IMR-90 (cell line): ENCODE data around the gene ZNF644. TPM values are rescaled to one million over a fixed set of nuclear protein-coding genes. Genes with fewer than 3 reads are reported as not detected.

Experiments used
- ATAC-seq: fragments of 200-7000 bp; cut with Tn5 transposase; 2 replicates; pipeline ENCODE4 v1.9.1; 2020; ENCODE audit warnings: low read depth, mild to moderate bottlenecking, moderate library complexity
- BruUV-seq: library from RNA; stranded (reverse); fragments of 400-500 nt; replicated peaks from 2 replicates; lab custom pipeline; 2021; lab: Mats Ljungman, UMichigan
- CTCF ChIA-PET: fragments of 300-600 bp; formaldehyde crosslinking; extraction: SDS; loops from one replicate; lab custom pipeline; 2021; ENCODE audit warnings: antibody characterized with exemption; lab: Yijun Ruan, JAX
- POLR2A ChIA-PET: fragments of 300-600 bp; sonication (Branson Sonifier 250); formaldehyde crosslinking; loops from one replicate; lab custom pipeline; 2022; ENCODE audit warnings: antibody characterized with exemption; ENCODE audit not compliant: unreplicated experiment; lab: Charles Lee
- DNase-seq: peaks from one replicate; pipeline ENCODE4 v3.0.0; 2013
- H2AFZ ChIP-seq: replicated peaks from 2 replicates; pipeline ENCODE3; 2013; ENCODE audit warnings: low read length, mild to moderate bottlenecking; ENCODE audit not compliant: poor library complexity
- H2AK5ac ChIP-seq: 2 replicates; pipeline ENCODE4 v1.6.1; 2013; ENCODE audit warnings: low read depth, low read length, inconsistent platforms
- H2AK9ac ChIP-seq: replicated peaks from 2 replicates; pipeline ENCODE3; 2013; ENCODE audit warnings: mild to moderate bottlenecking, low read depth, low read length, moderate library complexity; ENCODE audit not compliant: poor library complexity
- H2BK120ac ChIP-seq: 2 replicates; pipeline ENCODE4 v1.6.1; 2013; ENCODE audit warnings: low read depth, low read length, inconsistent platforms
- H2BK15ac ChIP-seq: 3 replicates; pipeline ENCODE4 v1.6.1; 2013; ENCODE audit warnings: low read depth, low read length, inconsistent platforms
- H2BK20ac ChIP-seq: 2 replicates; pipeline ENCODE4 v1.6.1; 2013; ENCODE audit warnings: low read depth, mild to moderate bottlenecking, inconsistent platforms, low read length, moderate library complexity
- H2BK5ac ChIP-seq: 2 replicates; pipeline ENCODE4 v1.6.1; 2013; ENCODE audit warnings: mild to moderate bottlenecking, low read depth, low read length, inconsistent platforms; ENCODE audit not compliant: poor library complexity, severe bottlenecking
- H3K14ac ChIP-seq: replicated peaks from 2 replicates; pipeline ENCODE4 v1.6.1; 2013; ENCODE audit warnings: low read depth, low read length, inconsistent platforms
- H3K18ac ChIP-seq: 2 replicates; pipeline ENCODE4 v1.6.1; 2013; ENCODE audit warnings: low read depth, low read length, control low read depth
- H3K23ac ChIP-seq: 2 replicates; pipeline ENCODE4 v1.6.1; 2013; ENCODE audit warnings: low read depth, low read length, inconsistent platforms
- H3K27ac ChIP-seq: 2 replicates; pipeline ENCODE4 v1.5.1; 2013; ENCODE audit warnings: mild to moderate bottlenecking, control low read depth, low read length; ENCODE audit not compliant: insufficient read depth
- H3K27me3 ChIP-seq: 2 replicates; pipeline ENCODE4 v1.6.1; 2013; ENCODE audit warnings: low read length; ENCODE audit not compliant: control insufficient read depth, insufficient read depth
- H3K36me3 ChIP-seq: 2 replicates; pipeline ENCODE4 v1.6.1; 2013; ENCODE audit warnings: low read length, mixed read lengths; ENCODE audit not compliant: control insufficient read depth, insufficient read depth
- H3K4ac ChIP-seq: 2 replicates; pipeline ENCODE4 v1.6.1; 2013; ENCODE audit warnings: low read depth, low read length, inconsistent platforms
- H3K4me1 ChIP-seq: 2 replicates; pipeline ENCODE4 v1.6.1; 2013; ENCODE audit warnings: low read length, mixed read lengths; ENCODE audit not compliant: control insufficient read depth, insufficient read depth
- H3K4me2 ChIP-seq: 2 replicates; pipeline ENCODE4 v1.6.1; 2013; ENCODE audit warnings: low read depth, mild to moderate bottlenecking, control low read depth, low read length, moderate library complexity
- H3K4me3 ChIP-seq: 2 replicates; pipeline ENCODE4 v1.5.1; 2013; ENCODE audit warnings: low read depth, mild to moderate bottlenecking, control low read depth, low read length, moderate library complexity; ENCODE audit not compliant: insufficient read depth
- H3K56ac ChIP-seq: 2 replicates; pipeline ENCODE4 v1.6.1; 2013; ENCODE audit warnings: low read length, inconsistent platforms; ENCODE audit not compliant: insufficient read depth; ENCODE audit errors: extremely low read depth
- H3K79me1 ChIP-seq, 2 experiments: 2 replicates each; pipeline ENCODE4 v1.6.1; 2013; ENCODE audit warnings: low read length in 2 of 2, inconsistent platforms in 1 of 2, low read depth in 1 of 2
- H3K9ac ChIP-seq: 2 replicates; pipeline ENCODE4 v1.6.1; 2013; ENCODE audit warnings: low read depth, low read length, control low read depth
- H3K9me1 ChIP-seq: 2 replicates; pipeline ENCODE4 v1.6.1; 2013; ENCODE audit warnings: low read length, inconsistent platforms; ENCODE audit not compliant: insufficient read depth
- H3K9me3 ChIP-seq: 2 replicates; pipeline ENCODE4 v1.6.1; 2013; ENCODE audit warnings: low read length; ENCODE audit not compliant: control insufficient read depth, insufficient read depth
- H4K20me1 ChIP-seq: 2 replicates; pipeline ENCODE4 v1.6.1; 2013; ENCODE audit warnings: low read length, inconsistent platforms; ENCODE audit not compliant: insufficient read depth
- H4K5ac ChIP-seq: 2 replicates; pipeline ENCODE4 v1.6.1; 2013; ENCODE audit warnings: mild to moderate bottlenecking, low read depth, low read length, control low read depth
- H4K8ac ChIP-seq, 2 experiments: 2 replicates each; pipeline ENCODE4 v1.6.1; 2013; ENCODE audit warnings: low read depth in 2 of 2, low read length in 2 of 2, control low read depth in 1 of 2, inconsistent platforms in 1 of 2
- H4K91ac ChIP-seq: 2 replicates; pipeline ENCODE4 v1.6.1; 2013; ENCODE audit warnings: low read depth, low read length, inconsistent platforms; ENCODE audit not compliant: insufficient read depth
- CEBPB ChIP-seq: IDR thresholded peaks from 2 replicates; pipeline ENCODE4 v1.6.1; 2012; ENCODE audit warnings: low read depth, low read length, improper control_type of control experiment
- ELK1 ChIP-seq: fragments of 150-350 bp; IDR thresholded peaks from 2 replicates; pipeline ENCODE4 v1.6.1; 2016; ENCODE audit warnings: low read depth, mild to moderate bottlenecking, low read length, moderate library complexity, borderline replicate concordance
- MAFK ChIP-seq: IDR thresholded peaks from 2 replicates; pipeline ENCODE4 v1.6.1; 2012; ENCODE audit warnings: low read depth, low read length, improper control_type of control experiment
- NFE2L2 ChIP-seq: fragments of 150-350 bp; IDR thresholded peaks from 2 replicates; pipeline ENCODE4 v1.6.1; 2016; ENCODE audit warnings: low read depth, mild to moderate bottlenecking, low read length
- RFX5 ChIP-seq: IDR thresholded peaks from 2 replicates; pipeline ENCODE4 v1.8.0; 2012; ENCODE audit warnings: low read depth, mild to moderate bottlenecking, low read length, moderate library complexity
- SMC3 ChIP-seq: fragments of 150-350 bp; IDR thresholded peaks from 2 replicates; pipeline ENCODE4 v1.6.1; 2016; ENCODE audit warnings: low read depth, mild to moderate bottlenecking, antibody characterized with exemption, low read length, moderate library complexity
- USF2 ChIP-seq: fragments of 150-350 bp; IDR thresholded peaks from 2 replicates; pipeline ENCODE4 v1.6.1; 2017; ENCODE audit warnings: mild to moderate bottlenecking, antibody characterized with exemption, low read length, low read depth
- WGBS, 2 experiments: methylation state at CpG; one replicate each; pipeline versions ENCODE4 v1.1.5 to v1.1.7; 2013; ENCODE audit warnings: missing lambda C conversion rate in 2 of 2; ENCODE audit not compliant: insufficient read length in 1 of 2; ENCODE audit errors: extremely low coverage in 2 of 2; 5-methylcytosine and 5-hydroxymethylcytosine counted together
- dilution Hi-C: fragments of 300-500 bp; cut with HindIII; formaldehyde crosslinking; loops from one replicate; pipeline ENCODE4 v1.14.3; 2018; ENCODE audit warnings: low sequenced_read_pairs; ENCODE audit not compliant: unreplicated experiment
- in situ Hi-C: fragments of 300-500 bp; cut with MboI; formaldehyde crosslinking; loops from 3 replicates; pipeline ENCODE4 v1.14.3; 2019; ENCODE audit warnings: low sequenced_read_pairs, inconsistent platforms, mixed read lengths
- intact Hi-C: fragments of 100-400 bp; cut with micrococcal nuclease; formaldehyde crosslinking; loops from 2 replicates; pipeline ENCODE4 v1.10.0; 2022
- polyA plus RNA-seq, 3 experiments: library from polyadenylated mRNA; depleted of rRNA; stranded (reverse); fragments of >200 nt; gene quantifications; 2 replicates each; pipeline ENCODE4 v1.2.3, GENCODE V29; 2012; ENCODE audit warnings: low replicate concordance in 1 of 3
- total RNA-seq: library from RNA; depleted of rRNA; stranded (reverse); fragments of >200 nt; gene quantifications from 2 replicates; pipeline ENCODE4 v1.2.3, GENCODE V29; 2012

The ZNF644 gene
- total and polyA plus RNA-seq, 2 of the 4 experiments (the other 2 are of a cell fraction), result 9.0 to 45.3 TPM

- no peak for ATAC-seq
- WGBS, 2 experiments, result no CpG with 5 or more reads among the region's 3 CpGs
- Histone ChIP-seq H2AK9ac (no peak overlapping the region), H3K9me1 (peaks cover under 1% of the 10 kb centered on the region; the same call in 1 of the 2 replicates), H4K5ac (no peak overlapping the region), H3K27ac (no peak overlapping the region), H2BK20ac (no peak overlapping the region), H3K9me3 (no peaks in the 10 kb centered on the region), H2AK5ac (no peak overlapping the region), H3K36me3 (peaks cover under 1% of the 10 kb centered on the region; the same call in 1 of the 2 replicates), H2BK15ac (no peak overlapping the region), H2BK120ac (no peak overlapping the region), H3K4ac (no peak overlapping the region), H2AFZ (no peak overlapping the region), H3K18ac (no peak overlapping the region), H3K23ac (no peak overlapping the region), H3K4me3 (no peak overlapping the region), H3K56ac (no peak overlapping the region), H3K27me3 (no peaks in the 10 kb centered on the region), H4K91ac (no peak overlapping the region), H3K79me1 (peaks cover 7 to 52% of the 10 kb centered on the region in 2 experiments; a peak in 3 of 4 replicates), H4K8ac (no peak overlapping the region), H3K9ac (no peak overlapping the region), H2BK5ac (no peak overlapping the region), H3K14ac (no peak overlapping the region), H3K4me1 (peaks cover 15% of the 10 kb centered on the region), H4K20me1 (peaks cover 31% of the 10 kb centered on the region; the same call in 1 of the 2 replicates), H3K4me2 (no peak overlapping the region)
- in situ Hi-C loops, result no loop called here
- ChIA-PET POLR2A (no interaction called here), CTCF (no interaction called here)
- DNase-seq, result no peak
- intact Hi-C loops, result no loop called here
- dilution Hi-C loops, result no loop called here
- BruUV-seq, result no TSS peak
- no peak for TF ChIP-seq NFE2L2
- no peak for TF ChIP-seq USF2
- no peak for TF ChIP-seq RFX5
- no peak for TF ChIP-seq MAFK
- TF ChIP-seq CEBPB, result no peak
- TF ChIP-seq ELK1, result no peak
- no peak for TF ChIP-seq SMC3
Observed at GRCh38 chr1:90922202-90922601, 99.6 kb downstream of the ZNF644 start.
